Measurements from ENCODE around the gene MGAT3.

The MGAT3 gene

DNA sequence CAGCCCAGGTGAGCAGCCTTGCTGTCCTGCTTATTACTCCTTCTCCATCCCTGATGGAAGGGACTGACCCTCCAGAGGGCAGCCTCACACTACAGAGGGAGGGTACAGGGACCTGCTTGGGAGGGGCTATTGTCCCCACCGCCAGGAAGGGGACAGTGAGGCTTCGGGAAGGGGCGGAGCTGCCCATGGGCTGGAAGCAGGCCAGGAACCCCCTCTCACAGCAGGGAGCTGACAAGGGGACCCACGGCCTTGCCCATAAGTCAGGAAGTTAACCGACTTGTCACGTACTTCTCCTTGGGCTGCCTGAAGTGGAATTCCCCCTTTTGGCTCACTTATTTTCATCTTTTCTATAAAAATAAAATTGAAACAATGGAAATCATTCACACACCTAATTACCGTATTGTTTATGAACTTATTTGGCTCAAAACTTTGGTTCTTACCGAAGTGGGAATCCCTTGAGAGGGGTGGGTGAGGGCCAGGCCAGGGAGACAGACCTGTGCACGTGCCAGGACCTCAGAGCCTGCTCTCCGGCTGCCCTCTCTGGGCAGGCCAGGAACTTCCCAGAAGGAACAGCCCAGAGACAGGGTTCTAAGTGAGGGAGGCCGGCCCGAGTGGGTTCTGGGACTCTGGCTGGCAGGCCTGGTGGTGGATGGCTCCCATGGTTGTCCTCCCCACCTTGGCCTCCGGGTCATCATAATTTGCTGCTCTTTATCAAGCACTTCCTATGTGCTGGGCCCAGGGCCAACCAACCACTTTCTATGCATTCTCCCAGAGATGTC, 5.8 kb downstream of the MGAT3 start:
- in situ Hi-C loops (cut with HindIII; ENCODE audit: low pct_unique_long_range_greater_than_20kb, low sequenced_read_pairs): no loop called here

GRCh38 chr22:39463277-39463676, 6.5 kb downstream of the MGAT3 start:
- no peak for DNase-seq (ENCODE audit: low read depth in 1 of 2, low spot score in 1 of 2)
- TF ChIP-seq JUND (IDR thresholded peaks at IDR 0.05; ENCODE audit: low read depth): no peak
- in situ Hi-C loops (cut with HindIII; ENCODE audit: low pct_unique_long_range_greater_than_20kb, low sequenced_read_pairs): no loop called here

More for the DNA sequence above, 5.8 kb downstream of the MGAT3 start:
- TF ChIP-seq JUND (IDR thresholded peaks at IDR 0.05; ENCODE audit: low read depth): no peak
- no peak for DNase-seq (ENCODE audit: low read depth in 1 of 2, low spot score in 1 of 2)

DNA sequence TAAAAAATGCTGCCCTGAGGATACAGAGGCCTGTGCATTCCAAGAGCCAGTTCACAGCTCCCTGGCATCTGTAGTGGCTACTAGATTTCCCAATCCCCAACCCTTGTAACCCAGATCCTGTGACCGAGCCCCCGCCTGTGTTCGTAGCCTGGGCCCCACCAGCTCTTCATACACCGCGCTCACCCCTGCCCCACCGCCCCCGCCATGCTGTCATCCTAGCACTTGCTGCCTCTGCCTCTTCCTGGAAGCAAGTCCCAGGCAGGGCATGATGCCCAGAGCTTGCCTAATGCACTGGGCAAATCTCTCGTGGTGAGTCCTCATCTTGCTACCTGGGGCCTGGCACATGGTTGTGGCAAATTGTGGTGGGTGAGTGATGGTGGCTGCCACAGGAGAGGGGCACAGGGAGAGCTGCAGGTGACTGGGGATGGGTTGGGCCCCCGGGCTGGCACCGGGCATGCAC, 7.1 kb downstream of the MGAT3 start:
- DNase-seq (ENCODE audit: low read depth in 1 of 2, low spot score in 1 of 2): no peak
- in situ Hi-C loops (cut with HindIII; ENCODE audit: low pct_unique_long_range_greater_than_20kb, low sequenced_read_pairs): no loop called here
- no peak for TF ChIP-seq JUND (IDR thresholded peaks at IDR 0.05; ENCODE audit: low read depth)

DNA sequence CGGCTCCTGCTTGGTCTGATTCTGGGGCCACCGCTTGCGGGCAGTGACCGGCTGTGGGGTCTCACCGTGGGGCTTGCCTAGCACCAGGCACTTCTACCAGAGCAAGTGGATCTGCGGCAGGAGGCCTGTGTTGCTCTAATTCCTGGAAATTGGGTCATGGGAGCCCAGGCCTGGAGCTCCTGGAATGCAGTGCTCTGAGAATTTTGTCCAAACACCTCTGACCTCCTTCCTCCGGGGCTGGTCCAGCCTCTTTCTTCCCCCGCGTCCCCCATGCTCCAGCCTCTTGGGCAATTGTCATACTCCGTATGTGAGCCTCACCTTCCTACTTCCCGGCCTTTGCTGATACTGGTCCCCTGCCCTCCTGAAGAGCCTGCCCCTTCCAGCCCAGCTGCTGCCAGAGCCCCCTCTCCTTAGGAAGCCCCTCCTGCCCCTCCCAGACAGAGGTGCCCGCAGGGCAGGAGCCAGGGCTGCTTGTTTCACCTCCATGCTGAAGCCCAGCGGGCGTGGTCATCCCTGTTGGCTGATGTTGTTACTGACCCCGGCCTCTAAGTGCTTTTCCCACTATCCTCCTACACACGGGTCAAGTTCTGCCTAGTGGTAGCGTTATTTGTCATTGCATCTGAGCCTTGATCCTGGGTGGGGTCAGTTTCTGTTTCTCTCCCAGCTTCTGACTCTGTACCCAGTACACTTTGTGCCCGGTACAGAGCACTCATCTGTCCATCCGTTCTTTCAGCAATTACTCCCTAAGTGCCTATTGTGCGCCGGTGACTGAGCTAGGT, 9.6 kb downstream of the MGAT3 start:
- in situ Hi-C loops (cut with HindIII; ENCODE audit: low pct_unique_long_range_greater_than_20kb, low sequenced_read_pairs): no loop called here
- TF ChIP-seq JUND (IDR thresholded peaks at IDR 0.05; ENCODE audit: low read depth): no peak

DNA sequence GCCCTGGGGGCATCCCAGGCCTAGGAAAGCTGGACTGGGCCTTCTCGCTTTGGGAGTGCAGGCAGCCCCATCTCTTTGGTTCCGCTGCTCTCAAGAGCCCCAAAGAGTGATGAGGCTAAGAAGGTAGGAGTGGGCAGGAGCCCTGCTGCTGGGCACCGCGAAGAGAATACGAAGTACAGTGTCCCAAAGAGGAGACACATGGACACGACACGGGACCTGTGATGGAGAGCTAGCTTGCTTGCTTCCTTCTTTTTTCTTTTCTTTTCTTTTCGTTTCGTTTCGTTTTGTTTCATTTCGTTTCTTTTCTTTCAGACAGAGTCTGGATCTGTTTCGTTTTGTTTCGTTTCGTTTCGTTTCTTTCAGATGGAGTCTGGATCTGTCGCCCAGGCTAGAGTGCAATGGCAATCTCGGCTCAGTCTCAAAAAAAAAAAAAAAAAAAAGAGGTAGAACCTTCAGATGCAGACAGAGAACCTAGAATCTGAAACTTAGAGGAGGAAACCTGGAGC, 10.6 kb downstream of the MGAT3 start:
- no peak for TF ChIP-seq JUND (IDR thresholded peaks at IDR 0.05; ENCODE audit: low read depth)
- in situ Hi-C loops (cut with HindIII; ENCODE audit: low pct_unique_long_range_greater_than_20kb, low sequenced_read_pairs): no loop called here
- DNase-seq (ENCODE audit: low read depth in 1 of 2, low spot score in 1 of 2): no peak

More for the DNA sequence above, 9.6 kb downstream of the MGAT3 start:
- DNase-seq (ENCODE audit: low read depth in 1 of 2, low spot score in 1 of 2): no peak

DNA sequence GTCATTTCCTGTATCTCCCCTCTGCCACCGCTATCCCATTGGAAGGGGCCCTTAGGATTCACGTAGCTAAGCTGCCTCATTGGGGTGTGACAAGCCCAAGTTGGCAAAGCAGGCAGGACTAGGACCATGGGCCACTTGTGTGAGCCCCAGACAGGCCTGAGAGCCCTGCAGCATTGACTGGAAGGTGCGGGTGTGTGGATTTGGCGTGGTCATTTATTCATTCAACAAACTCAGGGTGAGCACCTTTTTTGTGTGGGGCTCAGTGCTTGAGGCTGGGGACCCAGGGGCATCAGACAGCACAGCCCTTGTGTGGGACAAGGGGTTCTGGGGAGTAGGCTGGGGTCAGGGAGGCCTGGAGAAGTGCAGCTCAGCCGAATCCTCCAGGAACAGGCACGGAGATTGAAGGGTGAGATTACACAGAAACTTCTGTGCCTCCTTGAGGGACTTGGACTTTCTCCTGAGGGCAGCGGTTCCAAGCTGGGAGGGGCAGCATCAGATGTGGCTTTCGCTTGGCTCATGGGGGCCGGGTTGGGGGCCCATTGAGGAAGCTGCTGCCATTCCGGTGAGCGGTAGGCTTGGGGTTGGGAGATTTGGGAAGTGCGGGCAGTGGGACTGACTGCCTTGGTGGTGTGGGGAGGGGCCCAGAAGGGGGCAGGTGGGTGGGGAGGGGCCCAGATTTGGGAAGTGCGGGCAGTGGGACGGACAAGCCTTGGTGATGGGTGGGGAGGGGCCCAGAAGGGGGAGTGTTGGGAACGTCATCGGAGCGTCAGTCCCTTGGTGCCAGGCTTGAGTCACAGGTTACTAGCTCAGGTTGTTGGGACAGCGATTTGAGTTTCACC, 11.9 kb downstream of the MGAT3 start:
- no peak for TF ChIP-seq JUND (IDR thresholded peaks at IDR 0.05; ENCODE audit: low read depth)
- in situ Hi-C loops (cut with HindIII; ENCODE audit: low pct_unique_long_range_greater_than_20kb, low sequenced_read_pairs): no loop called here
- DNase-seq (ENCODE audit: low read depth in 1 of 2, low spot score in 1 of 2): no peak

DNA sequence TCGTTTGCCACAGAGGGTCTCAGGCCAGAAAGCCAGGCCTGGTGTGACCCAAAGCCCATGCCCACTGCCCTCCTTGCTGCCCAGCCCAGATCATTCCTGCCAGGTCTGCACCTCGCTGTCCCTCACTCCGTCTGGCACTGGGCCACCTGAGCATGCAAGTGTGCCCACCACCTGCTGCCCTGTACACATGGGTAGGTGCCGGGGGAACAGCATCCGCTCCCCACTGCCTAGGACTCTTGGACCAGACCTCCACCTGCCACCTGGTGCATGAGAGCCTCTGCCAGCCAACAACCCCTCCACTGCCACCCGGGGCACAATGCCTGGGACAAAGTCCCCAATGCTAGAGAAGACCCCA, 12.5 kb downstream of the MGAT3 start:
- no peak for DNase-seq (ENCODE audit: low read depth in 1 of 2, low spot score in 1 of 2)
- in situ Hi-C loops (cut with HindIII; ENCODE audit: low pct_unique_long_range_greater_than_20kb, low sequenced_read_pairs): no loop called here
- TF ChIP-seq JUND (IDR thresholded peaks at IDR 0.05; ENCODE audit: low read depth): no peak

GRCh38 chr22:39469681-39470450, 13.1 kb downstream of the MGAT3 start:
- in situ Hi-C loops (cut with HindIII; ENCODE audit: low pct_unique_long_range_greater_than_20kb, low sequenced_read_pairs): no loop called here
- TF ChIP-seq JUND (IDR thresholded peaks at IDR 0.05; ENCODE audit: low read depth): no peak
- DNase-seq (ENCODE audit: low read depth in 1 of 2, low spot score in 1 of 2): no peak

DNA sequence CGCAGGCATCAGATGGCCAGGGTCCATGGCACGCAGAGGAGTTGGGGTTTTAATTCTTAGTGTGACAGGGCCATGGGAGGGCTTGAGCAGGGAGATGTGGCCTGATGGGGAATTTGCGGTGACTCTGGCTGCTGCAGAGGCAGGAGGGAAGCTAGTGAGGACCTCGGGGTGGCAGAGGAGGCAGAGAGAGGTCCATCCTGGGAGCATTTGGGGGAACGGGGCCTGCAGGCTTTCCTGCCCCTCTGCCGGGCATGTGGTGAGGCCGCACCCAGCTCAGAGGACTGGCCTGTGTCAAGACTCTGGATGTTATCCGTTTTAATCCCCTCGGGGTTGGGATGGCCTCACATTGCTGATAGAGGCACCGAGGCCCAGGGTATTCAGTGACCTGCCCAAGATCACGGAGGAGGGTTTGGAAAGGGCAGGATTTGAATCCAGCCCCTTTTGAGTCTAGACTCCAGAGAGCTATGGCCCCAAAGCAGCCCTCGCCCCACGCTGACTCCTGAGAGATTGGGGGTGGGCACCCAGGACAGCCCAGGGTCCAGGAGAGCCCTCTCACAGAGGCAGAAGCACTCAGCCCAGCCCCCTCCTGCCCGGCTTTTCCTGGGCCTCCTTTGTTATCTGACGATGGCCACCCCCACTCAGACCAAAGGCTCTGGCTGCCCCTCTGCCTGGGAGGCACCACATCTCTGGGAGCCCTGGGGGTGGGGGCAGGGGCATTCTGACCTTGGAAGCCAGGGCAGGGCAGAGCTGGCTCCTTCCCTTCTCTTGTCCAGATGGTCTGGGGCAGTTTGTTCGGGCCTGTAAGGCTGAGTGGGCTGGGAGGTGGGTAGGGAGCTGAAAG, 13.9 kb downstream of the MGAT3 start:
- in situ Hi-C loops (cut with HindIII; ENCODE audit: low pct_unique_long_range_greater_than_20kb, low sequenced_read_pairs): no loop called here
- no peak for TF ChIP-seq JUND (IDR thresholded peaks at IDR 0.05; ENCODE audit: low read depth)
- DNase-seq (ENCODE audit: low read depth in 1 of 2, low spot score in 1 of 2): no peak

- no peak for TF ChIP-seq JUND (IDR thresholded peaks at IDR 0.05; ENCODE audit: low read depth)
- in situ Hi-C loops (cut with HindIII; ENCODE audit: low pct_unique_long_range_greater_than_20kb, low sequenced_read_pairs): no loop called here
- no peak for DNase-seq (ENCODE audit: low read depth in 1 of 2, low spot score in 1 of 2)
Measured at GRCh38 chr22:39471381-39472141, 14.7 kb downstream of the MGAT3 start.

Measured in T47D (cell line).